Panc1 (cell line): ENCODE measurements around the gene MTHFD2L. TPM values are rescaled to one million over a fixed set of nuclear protein-coding genes. Genes with fewer than 3 reads are reported as not detected.

Experiments
- ATAC-seq: fragments of 200-7000 bp; cut with Tn5 transposase; 2 replicates; pipeline ENCODE4 v1.9.1; 2020; ENCODE audit warnings: mild to moderate bottlenecking, moderate library complexity
- BruUV-seq: library from RNA; stranded (reverse); fragments of 400-500 nt; replicated peaks from 2 replicates; lab custom pipeline; 2021; lab: Mats Ljungman, UMichigan
- CTCF ChIA-PET: fragments of 300-600 bp; sonication (Branson Sonifier 250); formaldehyde crosslinking; loops from one replicate; lab custom pipeline; 2022; ENCODE audit warnings: antibody characterized with exemption; lab: Charles Lee
- POLR2A ChIA-PET: fragments of 300-600 bp; sonication (Branson Sonifier 250); formaldehyde crosslinking; loops from one replicate; lab custom pipeline; 2022; ENCODE audit warnings: antibody characterized with exemption; lab: Charles Lee
- DNase-seq: peaks from one replicate; pipeline ENCODE4 v3.0.0-alpha.2; 2010; ENCODE audit warnings: low read depth, low spot score
- H3K27ac ChIP-seq: 2 replicates; pipeline ENCODE4 v1.5.1; 2011; ENCODE audit warnings: mild to moderate bottlenecking, low read length, inconsistent platforms
- H3K27me3 ChIP-seq: fragments of 200-500 bp; sonication (Bioruptor generic); 2 replicates; pipeline ENCODE4 v1.6.0; 2014; ENCODE audit warnings: low read length, inconsistent platforms; ENCODE audit not compliant: control insufficient read depth, insufficient read depth
- H3K36me3 ChIP-seq: fragments of 200-500 bp; sonication (Bioruptor generic); 2 replicates; pipeline ENCODE4 v1.5.1; 2014; ENCODE audit warnings: inconsistent platforms, mild to moderate bottlenecking, low read length, moderate library complexity; ENCODE audit not compliant: control insufficient read depth, insufficient read depth
- H3K4me1 ChIP-seq: 2 replicates; pipeline ENCODE4 v1.5.1; 2011; ENCODE audit warnings: inconsistent platforms, mild to moderate bottlenecking, low read length, moderate library complexity; ENCODE audit not compliant: control insufficient read depth, insufficient read depth
- H3K4me3 ChIP-seq, 2 experiments: 2 replicates each; pipeline ENCODE4 v1.5.1; 2011 to 2012; ENCODE audit warnings: low read depth in 2 of 2, low read length in 2 of 2, mild to moderate bottlenecking in 2 of 2, inconsistent platforms in 1 of 2, moderate library complexity in 1 of 2
- H3K9me3 ChIP-seq: fragments of 200-500 bp; sonication (Bioruptor generic); 2 replicates; pipeline ENCODE4 v1.5.1; 2014; ENCODE audit warnings: low read depth, mild to moderate bottlenecking, inconsistent platforms, low read length, moderate library complexity; ENCODE audit not compliant: control insufficient read depth, insufficient read depth
- CTCF ChIP-seq: fragments of 450-650 bp; IDR thresholded peaks from 2 replicates; pipeline ENCODE4 v1.5.1; 2017; ENCODE audit warnings: mild to moderate bottlenecking
- POLR2AphosphoS5 ChIP-seq: IDR thresholded peaks from 2 replicates; pipeline ENCODE4 v1.6.1; 2012; ENCODE audit warnings: mild to moderate bottlenecking, low read depth, low read length, moderate library complexity
- REST ChIP-seq, 2 experiments: IDR thresholded peaks; 2 replicates each; pipeline ENCODE4 v1.6.1; 2011 to 2012; ENCODE audit warnings: low read depth in 2 of 2, control low read depth in 1 of 2, low read length in 1 of 2, mild to moderate bottlenecking in 1 of 2, moderate library complexity in 1 of 2; ENCODE audit not compliant: insufficient read depth in 1 of 2
- SIN3A ChIP-seq: IDR thresholded peaks from 2 replicates; pipeline ENCODE4 v1.6.1; 2012; ENCODE audit warnings: low read depth, mild to moderate bottlenecking, low read length, moderate library complexity, borderline replicate concordance; ENCODE audit not compliant: insufficient read depth
- TCF7L2 ChIP-seq: IDR thresholded peaks from 2 replicates; pipeline ENCODE4 v1.6.1; 2011; ENCODE audit warnings: mild to moderate bottlenecking, low read depth, low read length, inconsistent platforms
- in situ Hi-C: cut with HindIII; loops from 2 replicates; pipeline ENCODE4 v1.10.0; 2016; ENCODE audit warnings: low sequenced_read_pairs, low pct_unique_long_range_greater_than_20kb
- intact Hi-C: fragments of 100-400 bp; cut with micrococcal nuclease; formaldehyde crosslinking; loops from one replicate; pipeline ENCODE4 v1.10.0; 2022; ENCODE audit not compliant: unreplicated experiment
- total RNA-seq: library from RNA; stranded (reverse); gene quantifications from one replicate; pipeline ENCODE4 v1.2.1, GENCODE V29; 2021; ENCODE audit not compliant: unreplicated experiment

The MTHFD2L gene
- total RNA-seq, 1 experiment from 2014 or later: 6.6 TPM

- no peak overlapping the region for H3K4me3 ChIP-seq
- H3K27me3 ChIP-seq: no peaks in the 10 kb centered on the region
- intact Hi-C loops: no loop called here
- ChIA-PET POLR2A (no interaction called here), CTCF (no interaction called here)
- H3K4me1 ChIP-seq: no peaks in the 10 kb centered on the region
- TF ChIP-seq SIN3A (no peak), REST (IDR thresholded peaks at IDR 0.05; ENCODE audit: insufficient read depth in 1 of 2, low read depth in 2 of 2, low read length in 1 of 2) (no peak), CTCF (no peak), TCF7L2 (no peak), POLR2AphosphoS5 (no peak)
- no peak for DNase-seq
- no TSS peak for BruUV-seq
- no peak for ATAC-seq
- in situ Hi-C loops: no loop called here
- H3K9me3 ChIP-seq: no peaks in the 10 kb centered on the region
- H3K27ac ChIP-seq: no peak overlapping the region
- H3K36me3 ChIP-seq: no peaks in the 10 kb centered on the region
Observed at GRCh38 chr4:74181219-74181618, 23.3 kb downstream of the MTHFD2L start.

- CTCF ChIA-PET: interaction anchor here (0.6 to 0.7 kb wide), 4 partner anchors 12 to 1292 kb away, joined by 4 to 14 read pairs (median 5); no protein-coding TSS in a partner anchor
- no peak for ATAC-seq
- Histone ChIP-seq H3K4me3 (no peak overlapping the region), H3K36me3 (no peaks in the 10 kb centered on the region), H3K9me3 (no peaks in the 10 kb centered on the region), H3K27me3 (no peaks in the 10 kb centered on the region), H3K4me1 (no peaks in the 10 kb centered on the region), H3K27ac (no peak overlapping the region)
- intact Hi-C loops (no loop called here), in situ Hi-C loops (no loop called here)
- TF ChIP-seq POLR2AphosphoS5: no peak
- POLR2A ChIA-PET: no interaction called here
- DNase-seq: no peak
- no TSS peak for BruUV-seq
Observed at GRCh38 chr4:74188912-74189311, 31.0 kb downstream of the MTHFD2L start.

- CTCF ChIA-PET: interaction anchor here (0.6 to 0.7 kb wide), 5 partner anchors 12 to 1291 kb away, joined by 4 to 14 read pairs (median 5); no protein-coding TSS in a partner anchor
- Histone ChIP-seq H3K27ac (no peak overlapping the region), H3K4me1 (no peaks in the 10 kb centered on the region), H3K27me3 (no peaks in the 10 kb centered on the region), H3K36me3 (no peaks in the 10 kb centered on the region), H3K4me3 (no peak overlapping the region), H3K9me3 (no peaks in the 10 kb centered on the region)
- in situ Hi-C loops (no loop called here), intact Hi-C loops (no loop called here)
- peak; percentile 70; the same call in 1 of the 2 replicates for TF ChIP-seq CTCF
- TF ChIP-seq TCF7L2: no peak
- DNase-seq: peak; percentile 41
- POLR2A ChIA-PET: no interaction called here
- no TSS peak for BruUV-seq
- no peak for ATAC-seq
Observed at GRCh38 chr4:74189331-74190043, 31.6 kb downstream of the MTHFD2L start.
